SK-N-SH (cell line): ENCODE results near the gene CFAP74. TPM values are rescaled to one million over a fixed set of nuclear protein-coding genes. Genes with fewer than 3 reads are reported as not detected.

ENCODE experiments used
- CTCF ChIA-PET: fragments of 300-600, 350-600 bp; formaldehyde crosslinking; extraction: SDS; loops from one replicate; lab custom pipeline; 2021; lab: Yijun Ruan, JAX
- POLR2A ChIA-PET: fragments of 350-600 bp; sonication (Branson Sonifier 250); formaldehyde crosslinking; extraction: SDS; loops from one replicate; lab custom pipeline; 2020; ENCODE audit warnings: antibody characterized with exemption, inconsistent platforms; lab: Yijun Ruan, JAX
- DNase-seq: peaks from one replicate; pipeline ENCODE4 v3.0.0; 2012
- H2AFZ ChIP-seq: fragments of 200-600 bp; sonication (generic); 2 replicates; pipeline ENCODE4 v1.8.1; 2016; ENCODE audit warnings: antibody characterized with exemption, mild to moderate bottlenecking, low read depth
- H3F3A ChIP-seq: fragments of 200-600 bp; sonication (generic); replicated peaks from 2 replicates; pipeline ENCODE3; 2016; ENCODE audit warnings: antibody characterized with exemption, mild to moderate bottlenecking; ENCODE audit not compliant: insufficient read depth
- H3K27ac ChIP-seq, 2 experiments: fragments of 200-500 bp in 1 of 2; fragments of 200-600 bp in 1 of 2; sonication (Bioruptor generic) in 1 of 2; sonication (generic), shearing (Covaris generic) in 1 of 2; 2 replicates each; pipeline versions ENCODE4 v1.5.1 to v1.6.1; 2014 to 2016; ENCODE audit warnings: low read depth in 2 of 2, inconsistent platforms in 1 of 2, low read length in 1 of 2, mild to moderate bottlenecking in 1 of 2, mixed read lengths in 1 of 2
- H3K27me3 ChIP-seq: fragments of 200-600 bp; sonication (generic), shearing (Covaris generic); 2 replicates; pipeline ENCODE4 v1.6.1; 2016; ENCODE audit warnings: mixed run types; ENCODE audit not compliant: insufficient read depth
- H3K36me3 ChIP-seq, 2 experiments: fragments of 200-500 bp in 1 of 2; fragments of 200-600 bp in 1 of 2; sonication (Bioruptor generic) in 1 of 2; sonication (generic) in 1 of 2; replicated peaks in 1 of 2; 2 replicates each; pipeline versions ENCODE3 to v1.5.1; 2014 to 2016; ENCODE audit warnings: low read length in 1 of 2, mild to moderate bottlenecking in 1 of 2; ENCODE audit not compliant: insufficient read depth in 2 of 2, control insufficient read depth in 1 of 2
- H3K4me1 ChIP-seq, 2 experiments: fragments of 200-500 bp in 1 of 2; fragments of 200-600 bp in 1 of 2; sonication (Bioruptor generic) in 1 of 2; sonication (generic), shearing (Covaris generic) in 1 of 2; 2 replicates each; pipeline versions ENCODE4 v1.5.1 to v1.6.1; 2014 to 2016; ENCODE audit warnings: low read depth in 1 of 2, low read length in 1 of 2, mixed run types in 1 of 2; ENCODE audit not compliant: insufficient read depth in 2 of 2, control insufficient read depth in 1 of 2
- H3K4me2 ChIP-seq: fragments of 200-600 bp; sonication (generic), shearing (Covaris generic); 2 replicates; pipeline ENCODE4 v1.6.1; 2017; ENCODE audit warnings: mixed run types
- H3K4me3 ChIP-seq, 2 experiments: fragments of 200-500 bp in 1 of 2; fragments of 200-600 bp in 1 of 2; sonication (Bioruptor generic) in 1 of 2; sonication (generic), shearing (Covaris generic) in 1 of 2; 2 replicates each; pipeline versions ENCODE4 v1.5.1 to v1.8.1; 2014 to 2016; ENCODE audit warnings: low read depth in 2 of 2, inconsistent platforms in 1 of 2, low read length in 1 of 2, mild to moderate bottlenecking in 1 of 2, mixed read lengths in 1 of 2, moderate library complexity in 1 of 2
- H3K79me2 ChIP-seq: fragments of 200-600 bp; sonication (generic); 2 replicates; pipeline ENCODE4 v1.8.1; 2017; ENCODE audit warnings: mild to moderate bottlenecking; ENCODE audit not compliant: insufficient read depth
- H3K9ac ChIP-seq: fragments of 200-600 bp; sonication (generic); 2 replicates; pipeline ENCODE4 v1.6.1; 2017; ENCODE audit warnings: mixed run types
- H3K9me2 ChIP-seq: fragments of 200-600 bp; sonication (generic); 2 replicates; pipeline ENCODE4 v1.6.1; 2017; ENCODE audit warnings: mixed run types
- H3K9me3 ChIP-seq: fragments of 200-600 bp; sonication (generic); 2 replicates; pipeline ENCODE4 v1.6.1; 2017; ENCODE audit warnings: mixed run types, mild to moderate bottlenecking, moderate library complexity
- H4K20me1 ChIP-seq: fragments of 200-600 bp; sonication (generic); 2 replicates; pipeline ENCODE4 v1.6.1; 2017; ENCODE audit warnings: mild to moderate bottlenecking, mixed run types; ENCODE audit not compliant: insufficient read depth
- CTCF ChIP-seq: fragments of 200-600 bp; sonication (generic); IDR thresholded peaks from 2 replicates; pipeline ENCODE4 v1.6.1; 2017; ENCODE audit warnings: antibody characterized with exemption, mild to moderate bottlenecking, moderate library complexity
- ELF1 ChIP-seq: IDR thresholded peaks from 2 replicates; pipeline ENCODE4 v1.4.0; 2012
- EP300 ChIP-seq, 2 experiments: IDR thresholded peaks; 2 replicates each; pipeline versions ENCODE4 v1.4.0 to v1.6.1; 2012; ENCODE audit warnings: borderline replicate concordance in 1 of 2, low read depth in 1 of 2, low read length in 1 of 2
- EZH2phosphoT487 ChIP-seq: fragments of 200-600 bp; sonication (generic); IDR thresholded peaks from 2 replicates; pipeline ENCODE4 v1.6.1; 2017; ENCODE audit warnings: low read depth, mixed run types, mild to moderate bottlenecking, antibody characterized with exemption, moderate library complexity, borderline replicate concordance
- FOXM1 ChIP-seq: IDR thresholded peaks from 2 replicates; pipeline ENCODE4 v1.4.0; 2012; ENCODE audit warnings: low read depth, mild to moderate bottlenecking
- GATA2 ChIP-seq: sonication (generic); formaldehyde crosslinking; IDR thresholded peaks from 2 replicates; pipeline ENCODE4 v1.5.0; 2020; ENCODE audit warnings: mild to moderate bottlenecking, missing genetic modification reagents
- IRF3 ChIP-seq: fragments of 150-350 bp; IDR thresholded peaks from 2 replicates; pipeline ENCODE4 v1.6.1; 2016; ENCODE audit warnings: mild to moderate bottlenecking, low read depth, low read length
- MAX ChIP-seq: IDR thresholded peaks from 2 replicates; pipeline ENCODE4 v1.4.0; 2012; ENCODE audit warnings: low read depth
- MXI1 ChIP-seq: IDR thresholded peaks from 2 replicates; pipeline ENCODE4 v1.6.1; 2012; ENCODE audit warnings: mild to moderate bottlenecking, low read depth, low read length, improper control_type of control experiment
- NFIC ChIP-seq: IDR thresholded peaks from 2 replicates; pipeline ENCODE4 v1.4.0; 2012; ENCODE audit warnings: borderline replicate concordance
- NRF1 ChIP-seq: IDR thresholded peaks from 2 replicates; pipeline ENCODE4 v1.6.1; 2012; ENCODE audit warnings: low read depth, mild to moderate bottlenecking, low read length
- PBX3 ChIP-seq: IDR thresholded peaks from 2 replicates; pipeline ENCODE4; 2012
- RCOR1 ChIP-seq: fragments of 150-350 bp; IDR thresholded peaks from 2 replicates; pipeline ENCODE4 v1.6.1; 2017; ENCODE audit warnings: antibody characterized with exemption, low read length
- RXRA ChIP-seq: IDR thresholded peaks from 2 replicates; pipeline ENCODE4 v1.4.0; 2012; ENCODE audit warnings: low read depth, mild to moderate bottlenecking, borderline replicate concordance
- SIN3A ChIP-seq: IDR thresholded peaks from 2 replicates; pipeline ENCODE4 v1.6.1; 2012; ENCODE audit warnings: low read depth, mild to moderate bottlenecking, low read length, moderate library complexity, borderline replicate concordance
- SMC3 ChIP-seq: IDR thresholded peaks from 2 replicates; pipeline ENCODE4 v1.6.1; 2012; ENCODE audit warnings: low read depth, low read length, improper control_type of control experiment
- TEAD4 ChIP-seq: IDR thresholded peaks from 2 replicates; pipeline ENCODE4 v1.4.0; 2012; ENCODE audit warnings: mild to moderate bottlenecking, borderline replicate concordance; ENCODE audit not compliant: insufficient read depth
- USF1 ChIP-seq: IDR thresholded peaks from 2 replicates; pipeline ENCODE4 v1.4.0; 2012; ENCODE audit warnings: low read depth, borderline replicate concordance
- USF2 ChIP-seq: fragments of 150-350 bp; IDR thresholded peaks from 2 replicates; pipeline ENCODE4 v1.6.1; 2017; ENCODE audit warnings: antibody characterized with exemption, low read length, low read depth, borderline replicate concordance
- ZBTB33 ChIP-seq: IDR thresholded peaks from 2 replicates; pipeline ENCODE4 v1.4.0; 2012; ENCODE audit warnings: low read depth, borderline replicate concordance
- WGBS: methylation state at CpG from one replicate; pipeline ENCODE4 v1.1.6; 2017; ENCODE audit warnings: low lambda C conversion rate; 5-methylcytosine and 5-hydroxymethylcytosine counted together
- polyA plus RNA-seq, 3 experiments: library from polyadenylated mRNA; depleted of rRNA; stranded (reverse); fragments of >200 nt; gene quantifications; 2 replicates each; pipeline ENCODE4 v1.2.3, GENCODE V29; 2012

CFAP74 gene
- polyA plus RNA-seq, 1 of the 3 experiments (the other 2 are of a cell fraction) = not detected

- TF ChIP-seq PBX3 (no peak), NRF1 (no peak), SIN3A (no peak), NFIC (no peak), IRF3 (no peak), RCOR1 (no peak), ELF1 (no peak), USF1 (no peak), CTCF (no peak), SMC3 (no peak), EZH2phosphoT487 (no peak), GATA2 (no peak), FOXM1 (no peak), EP300 (IDR thresholded peaks at IDR 0.05; ENCODE audit: borderline replicate concordance in 1 of 2, low read depth in 1 of 2, low read length in 1 of 2) (no peak), TEAD4 (no peak), RXRA (no peak), MXI1 (no peak), USF2 (no peak), MAX (no peak), ZBTB33 (no peak)
- TF ChIP-seq, all 33 proteins: peak for 0
- Histone ChIP-seq H3F3A (peaks cover 7% of the 10 kb centered on the region), H3K9ac (no peak overlapping the region), H3K4me3 (no peak overlapping the region), H3K9me3 (no peaks in the 10 kb centered on the region), H4K20me1 (no peaks in the 10 kb centered on the region), H3K27me3 (no peaks in the 10 kb centered on the region), H3K9me2 (no peaks in the 10 kb centered on the region), H3K36me3 (no peaks in the 10 kb centered on the region), H3K4me1 (peaks cover 0 to 8% of the 10 kb centered on the region in 2 experiments; a peak in 1 of 4 replicates), H3K27ac (no peak overlapping the region), H3K79me2 (no peaks in the 10 kb centered on the region; the same call in 1 of the 2 replicates), H3K4me2 (no peak overlapping the region), H2AFZ (no peak overlapping the region)
- ChIA-PET CTCF (interaction anchor here (0.6 to 1.1 kb wide), 2 partner anchors 9 to 148 kb away, joined by 3 read pairs; no protein-coding TSS in a partner anchor), POLR2A (no interaction called here)
- WGBS = 84% methylated on average over 12 of the region's 14 CpGs
- DNase-seq = no peak
These were observed 102.5 kb downstream of the CFAP74 start for GRCh38 chr1:1900883-1901640.
